Neuron (in vitro differentiated cells): Measurements from ENCODE around the gene DOCK11.

ENCODE experiments used
- H2AFZ ChIP-seq: one replicate; pipeline ENCODE4 v1.6.1; 2013; ENCODE audit warnings: low read depth, mild to moderate bottlenecking, inconsistent platforms, low read length, moderate library complexity
- H3K27me3 ChIP-seq: one replicate; pipeline ENCODE4 v1.6.1; 2013; ENCODE audit warnings: low read length; ENCODE audit not compliant: insufficient read depth
- H3K36me3 ChIP-seq: one replicate; pipeline ENCODE4 v1.6.1; 2013; ENCODE audit warnings: low read length; ENCODE audit not compliant: insufficient read depth
- H3K4me1 ChIP-seq: one replicate; pipeline ENCODE4 v1.6.1; 2013; ENCODE audit warnings: low read length; ENCODE audit not compliant: insufficient read depth
- H3K4me3 ChIP-seq: 2 replicates; pipeline ENCODE4 v1.5.1; 2013; ENCODE audit warnings: mild to moderate bottlenecking, low read length, moderate library complexity
- H3K9me3 ChIP-seq: one replicate; pipeline ENCODE4 v1.6.1; 2013; ENCODE audit warnings: low read length

The DOCK11 gene

GRCh38 chrX:118507766-118508165 lies 12.2 kb downstream of the DOCK11 start:
- H3K36me3 ChIP-seq, result no peaks in the 10 kb centered on the region
- H3K9me3 ChIP-seq, result no peaks in the 10 kb centered on the region
- no peaks in the 10 kb centered on the region for H3K4me1 ChIP-seq
- H2AFZ ChIP-seq, result no peak overlapping the region
- H3K4me3 ChIP-seq, result no peak overlapping the region
- no peaks in the 10 kb centered on the region for H3K27me3 ChIP-seq

GRCh38 chrX:118508221-118508620 lies 12.6 kb downstream of the DOCK11 start:
- H3K4me1 ChIP-seq, result no peaks in the 10 kb centered on the region
- H2AFZ ChIP-seq, result no peak overlapping the region
- H3K36me3 ChIP-seq, result no peaks in the 10 kb centered on the region
- no peaks in the 10 kb centered on the region for H3K9me3 ChIP-seq
- H3K4me3 ChIP-seq, result no peak overlapping the region
- no peaks in the 10 kb centered on the region for H3K27me3 ChIP-seq

GRCh38 chrX:118508635-118509034 lies 13.0 kb downstream of the DOCK11 start:
- Histone ChIP-seq H3K27me3 (no peaks in the 10 kb centered on the region), H3K9me3 (no peaks in the 10 kb centered on the region), H2AFZ (no peak overlapping the region), H3K4me3 (no peak overlapping the region), H3K36me3 (no peaks in the 10 kb centered on the region), H3K4me1 (no peaks in the 10 kb centered on the region)

GRCh38 chrX:118510111-118510510 lies 14.5 kb downstream of the DOCK11 start:
- Histone ChIP-seq H3K36me3 (no peaks in the 10 kb centered on the region), H2AFZ (no peak overlapping the region), H3K27me3 (no peaks in the 10 kb centered on the region), H3K4me1 (no peaks in the 10 kb centered on the region), H3K9me3 (no peaks in the 10 kb centered on the region), H3K4me3 (no peak overlapping the region)

- Histone ChIP-seq H3K27me3 (no peaks in the 10 kb centered on the region), H3K36me3 (no peaks in the 10 kb centered on the region), H2AFZ (no peak overlapping the region), H3K4me3 (no peak overlapping the region), H3K4me1 (no peaks in the 10 kb centered on the region), H3K9me3 (no peaks in the 10 kb centered on the region)
These were observed 17.7 kb downstream of the DOCK11 start for GRCh38 chrX:118513120-118513898.

- H3K27me3 ChIP-seq, result peaks cover 2% of the 10 kb centered on the region
- H3K4me1 ChIP-seq, result peaks cover 3% of the 10 kb centered on the region
- no peaks in the 10 kb centered on the region for H3K36me3 ChIP-seq
- no peaks in the 10 kb centered on the region for H3K9me3 ChIP-seq
- no peak overlapping the region for H2AFZ ChIP-seq
- no peak overlapping the region for H3K4me3 ChIP-seq
These were observed 24.0 kb downstream of the DOCK11 start for GRCh38 chrX:118519411-118520215.

- Histone ChIP-seq H3K4me3 (no peak overlapping the region), H3K27me3 (peaks cover 2% of the 10 kb centered on the region), H3K4me1 (peaks cover 3% of the 10 kb centered on the region), H3K36me3 (no peaks in the 10 kb centered on the region), H2AFZ (no peak overlapping the region), H3K9me3 (no peaks in the 10 kb centered on the region)
These were observed 24.9 kb downstream of the DOCK11 start for GRCh38 chrX:118520216-118521206.

GRCh38 chrX:118521435-118521834 lies 25.8 kb downstream of the DOCK11 start:
- Histone ChIP-seq H3K9me3 (no peaks in the 10 kb centered on the region), H3K4me1 (peaks cover 6% of the 10 kb centered on the region), H3K27me3 (peaks cover 2% of the 10 kb centered on the region), H3K4me3 (no peak overlapping the region), H2AFZ (no peak overlapping the region), H3K36me3 (no peaks in the 10 kb centered on the region)

GRCh38 chrX:118522230-118522926 lies 26.8 kb downstream of the DOCK11 start:
- H3K4me3 ChIP-seq, result no peak overlapping the region
- H2AFZ ChIP-seq, result no peak overlapping the region
- H3K36me3 ChIP-seq, result no peaks in the 10 kb centered on the region
- H3K27me3 ChIP-seq, result peaks cover 2% of the 10 kb centered on the region
- peaks cover 6% of the 10 kb centered on the region for H3K4me1 ChIP-seq
- no peaks in the 10 kb centered on the region for H3K9me3 ChIP-seq

GRCh38 chrX:118523920-118524319 lies 28.3 kb downstream of the DOCK11 start:
- H3K4me1 ChIP-seq, result peaks cover 11% of the 10 kb centered on the region
- no peak overlapping the region for H2AFZ ChIP-seq
- H3K9me3 ChIP-seq, result no peaks in the 10 kb centered on the region
- peaks cover 2% of the 10 kb centered on the region for H3K27me3 ChIP-seq
- H3K36me3 ChIP-seq, result no peaks in the 10 kb centered on the region
- H3K4me3 ChIP-seq, result no peak overlapping the region

GRCh38 chrX:118524344-118524743 lies 28.7 kb downstream of the DOCK11 start:
- Histone ChIP-seq H3K4me1 (peaks cover 11% of the 10 kb centered on the region), H3K27me3 (peaks cover 2% of the 10 kb centered on the region), H2AFZ (no peak overlapping the region), H3K4me3 (no peak overlapping the region), H3K36me3 (no peaks in the 10 kb centered on the region), H3K9me3 (no peaks in the 10 kb centered on the region)

- H2AFZ ChIP-seq, result no peak overlapping the region
- peaks cover 2% of the 10 kb centered on the region for H3K27me3 ChIP-seq
- peaks cover 8% of the 10 kb centered on the region for H3K4me1 ChIP-seq
- H3K36me3 ChIP-seq, result no peaks in the 10 kb centered on the region
- no peak overlapping the region for H3K4me3 ChIP-seq
- H3K9me3 ChIP-seq, result no peaks in the 10 kb centered on the region
These were observed 29.6 kb downstream of the DOCK11 start for GRCh38 chrX:118525174-118525730.
